SK-N-SH (cell line): ENCODE results near the gene SYNJ2. TPM values are rescaled to one million over a fixed set of nuclear protein-coding genes. Genes with fewer than 3 reads are reported as not detected.

Experiments used
- CTCF ChIA-PET: fragments of 300-600, 350-600 bp; formaldehyde crosslinking; extraction: SDS; loops from one replicate; lab custom pipeline; 2021; lab: Yijun Ruan, JAX
- POLR2A ChIA-PET: fragments of 350-600 bp; sonication (Branson Sonifier 250); formaldehyde crosslinking; extraction: SDS; loops from one replicate; lab custom pipeline; 2020; ENCODE audit warnings: antibody characterized with exemption, inconsistent platforms; lab: Yijun Ruan, JAX
- DNase-seq: peaks from one replicate; pipeline ENCODE4 v3.0.0; 2012
- H2AFZ ChIP-seq: fragments of 200-600 bp; sonication (generic); 2 replicates; pipeline ENCODE4 v1.8.1; 2016; ENCODE audit warnings: antibody characterized with exemption, mild to moderate bottlenecking, low read depth
- H3F3A ChIP-seq: fragments of 200-600 bp; sonication (generic); replicated peaks from 2 replicates; pipeline ENCODE3; 2016; ENCODE audit warnings: antibody characterized with exemption, mild to moderate bottlenecking; ENCODE audit not compliant: insufficient read depth
- H3K27ac ChIP-seq, 2 experiments: fragments of 200-500 bp in 1 of 2; fragments of 200-600 bp in 1 of 2; sonication (Bioruptor generic) in 1 of 2; sonication (generic), shearing (Covaris generic) in 1 of 2; 2 replicates each; pipeline versions ENCODE4 v1.5.1 to v1.6.1; 2014 to 2016; ENCODE audit warnings: low read depth in 2 of 2, inconsistent platforms in 1 of 2, low read length in 1 of 2, mild to moderate bottlenecking in 1 of 2, mixed read lengths in 1 of 2
- H3K27me3 ChIP-seq: fragments of 200-600 bp; sonication (generic), shearing (Covaris generic); 2 replicates; pipeline ENCODE4 v1.6.1; 2016; ENCODE audit warnings: mixed run types; ENCODE audit not compliant: insufficient read depth
- H3K36me3 ChIP-seq, 2 experiments: fragments of 200-500 bp in 1 of 2; fragments of 200-600 bp in 1 of 2; sonication (Bioruptor generic) in 1 of 2; sonication (generic) in 1 of 2; replicated peaks in 1 of 2; 2 replicates each; pipeline versions ENCODE3 to v1.5.1; 2014 to 2016; ENCODE audit warnings: low read length in 1 of 2, mild to moderate bottlenecking in 1 of 2; ENCODE audit not compliant: insufficient read depth in 2 of 2, control insufficient read depth in 1 of 2
- H3K4me1 ChIP-seq, 2 experiments: fragments of 200-500 bp in 1 of 2; fragments of 200-600 bp in 1 of 2; sonication (Bioruptor generic) in 1 of 2; sonication (generic), shearing (Covaris generic) in 1 of 2; 2 replicates each; pipeline versions ENCODE4 v1.5.1 to v1.6.1; 2014 to 2016; ENCODE audit warnings: low read depth in 1 of 2, low read length in 1 of 2, mixed run types in 1 of 2; ENCODE audit not compliant: insufficient read depth in 2 of 2, control insufficient read depth in 1 of 2
- H3K4me2 ChIP-seq: fragments of 200-600 bp; sonication (generic), shearing (Covaris generic); 2 replicates; pipeline ENCODE4 v1.6.1; 2017; ENCODE audit warnings: mixed run types
- H3K4me3 ChIP-seq, 2 experiments: fragments of 200-500 bp in 1 of 2; fragments of 200-600 bp in 1 of 2; sonication (Bioruptor generic) in 1 of 2; sonication (generic), shearing (Covaris generic) in 1 of 2; 2 replicates each; pipeline versions ENCODE4 v1.5.1 to v1.8.1; 2014 to 2016; ENCODE audit warnings: low read depth in 2 of 2, inconsistent platforms in 1 of 2, low read length in 1 of 2, mild to moderate bottlenecking in 1 of 2, mixed read lengths in 1 of 2, moderate library complexity in 1 of 2
- H3K79me2 ChIP-seq: fragments of 200-600 bp; sonication (generic); 2 replicates; pipeline ENCODE4 v1.8.1; 2017; ENCODE audit warnings: mild to moderate bottlenecking; ENCODE audit not compliant: insufficient read depth
- H3K9ac ChIP-seq: fragments of 200-600 bp; sonication (generic); 2 replicates; pipeline ENCODE4 v1.6.1; 2017; ENCODE audit warnings: mixed run types
- H3K9me2 ChIP-seq: fragments of 200-600 bp; sonication (generic); 2 replicates; pipeline ENCODE4 v1.6.1; 2017; ENCODE audit warnings: mixed run types
- H3K9me3 ChIP-seq: fragments of 200-600 bp; sonication (generic); 2 replicates; pipeline ENCODE4 v1.6.1; 2017; ENCODE audit warnings: mixed run types, mild to moderate bottlenecking, moderate library complexity
- H4K20me1 ChIP-seq: fragments of 200-600 bp; sonication (generic); 2 replicates; pipeline ENCODE4 v1.6.1; 2017; ENCODE audit warnings: mild to moderate bottlenecking, mixed run types; ENCODE audit not compliant: insufficient read depth
- CHD2 ChIP-seq: fragments of 150-350 bp; IDR thresholded peaks from 2 replicates; pipeline ENCODE4 v1.6.1; 2018; ENCODE audit warnings: low read length; ENCODE audit not compliant: partially characterized antibody
- EP300 ChIP-seq, 2 experiments: IDR thresholded peaks; 2 replicates each; pipeline versions ENCODE4 v1.4.0 to v1.6.1; 2012; ENCODE audit warnings: borderline replicate concordance in 1 of 2, low read depth in 1 of 2, low read length in 1 of 2
- GATA2 ChIP-seq: sonication (generic); formaldehyde crosslinking; IDR thresholded peaks from 2 replicates; pipeline ENCODE4 v1.5.0; 2020; ENCODE audit warnings: mild to moderate bottlenecking, missing genetic modification reagents
- MEF2A ChIP-seq: IDR thresholded peaks from 2 replicates; pipeline ENCODE4 v1.4.0; 2012; ENCODE audit warnings: low read depth, borderline replicate concordance
- NRF1 ChIP-seq: IDR thresholded peaks from 2 replicates; pipeline ENCODE4 v1.6.1; 2012; ENCODE audit warnings: low read depth, mild to moderate bottlenecking, low read length
- POLR2AphosphoS5 ChIP-seq: IDR thresholded peaks from 2 replicates; pipeline ENCODE4 v1.6.1; 2012; ENCODE audit warnings: low read depth, low read length
- RXRA ChIP-seq: IDR thresholded peaks from 2 replicates; pipeline ENCODE4 v1.4.0; 2012; ENCODE audit warnings: low read depth, mild to moderate bottlenecking, borderline replicate concordance
- SMC3 ChIP-seq: IDR thresholded peaks from 2 replicates; pipeline ENCODE4 v1.6.1; 2012; ENCODE audit warnings: low read depth, low read length, improper control_type of control experiment
- TEAD4 ChIP-seq: IDR thresholded peaks from 2 replicates; pipeline ENCODE4 v1.4.0; 2012; ENCODE audit warnings: mild to moderate bottlenecking, borderline replicate concordance; ENCODE audit not compliant: insufficient read depth
- USF1 ChIP-seq: IDR thresholded peaks from 2 replicates; pipeline ENCODE4 v1.4.0; 2012; ENCODE audit warnings: low read depth, borderline replicate concordance
- USF2 ChIP-seq: fragments of 150-350 bp; IDR thresholded peaks from 2 replicates; pipeline ENCODE4 v1.6.1; 2017; ENCODE audit warnings: antibody characterized with exemption, low read length, low read depth, borderline replicate concordance
- ZBTB33 ChIP-seq: IDR thresholded peaks from 2 replicates; pipeline ENCODE4 v1.4.0; 2012; ENCODE audit warnings: low read depth, borderline replicate concordance
- WGBS: methylation state at CpG from one replicate; pipeline ENCODE4 v1.1.6; 2017; ENCODE audit warnings: low lambda C conversion rate; 5-methylcytosine and 5-hydroxymethylcytosine counted together
- polyA plus RNA-seq, 3 experiments: library from polyadenylated mRNA; depleted of rRNA; stranded (reverse); fragments of >200 nt; gene quantifications; 2 replicates each; pipeline ENCODE4 v1.2.3, GENCODE V29; 2012
- TF ChIP-seq, protein P1 (sequence below): IDR thresholded peaks from 2 replicates; pipeline ENCODE4 v1.6.1; 2012; ENCODE audit warnings: mild to moderate bottlenecking, low read depth, low read length, moderate library complexity
- TF ChIP-seq, protein P2 (sequence below): fragments of 150-350 bp; IDR thresholded peaks from 2 replicates; pipeline ENCODE4 v1.6.1; 2016; ENCODE audit warnings: mild to moderate bottlenecking, low read depth, low read length
- TF ChIP-seq, protein P3 (sequence below): IDR thresholded peaks from 2 replicates; pipeline ENCODE4 v1.4.0; 2012; ENCODE audit warnings: low read depth

SYNJ2 gene
- polyA plus RNA-seq, 1 of the 3 experiments (the other 2 are of a cell fraction): 40.0 TPM

GRCh38 chr6:157944983-157945931 is 36.4 kb upstream of the SYNJ2 start:
- peaks cover 8% of the 10 kb centered on the region for H3F3A ChIP-seq
- H4K20me1 ChIP-seq: no peaks in the 10 kb centered on the region
- no peaks in the 10 kb centered on the region for H3K9me2 ChIP-seq
- H3K4me3 ChIP-seq: no peak overlapping the region
- 91% methylated on average over 14 of the region's 14 CpGs for WGBS
- TF ChIP-seq POLR2AphosphoS5: no peak
- no peak for TF ChIP-seq TEAD4
- no peak for TF ChIP-seq USF2
- TF ChIP-seq GATA2 (CRISPR knock-in tag): no peak
- no peak for TF ChIP-seq SMC3
- TF ChIP-seq, protein P1, sequence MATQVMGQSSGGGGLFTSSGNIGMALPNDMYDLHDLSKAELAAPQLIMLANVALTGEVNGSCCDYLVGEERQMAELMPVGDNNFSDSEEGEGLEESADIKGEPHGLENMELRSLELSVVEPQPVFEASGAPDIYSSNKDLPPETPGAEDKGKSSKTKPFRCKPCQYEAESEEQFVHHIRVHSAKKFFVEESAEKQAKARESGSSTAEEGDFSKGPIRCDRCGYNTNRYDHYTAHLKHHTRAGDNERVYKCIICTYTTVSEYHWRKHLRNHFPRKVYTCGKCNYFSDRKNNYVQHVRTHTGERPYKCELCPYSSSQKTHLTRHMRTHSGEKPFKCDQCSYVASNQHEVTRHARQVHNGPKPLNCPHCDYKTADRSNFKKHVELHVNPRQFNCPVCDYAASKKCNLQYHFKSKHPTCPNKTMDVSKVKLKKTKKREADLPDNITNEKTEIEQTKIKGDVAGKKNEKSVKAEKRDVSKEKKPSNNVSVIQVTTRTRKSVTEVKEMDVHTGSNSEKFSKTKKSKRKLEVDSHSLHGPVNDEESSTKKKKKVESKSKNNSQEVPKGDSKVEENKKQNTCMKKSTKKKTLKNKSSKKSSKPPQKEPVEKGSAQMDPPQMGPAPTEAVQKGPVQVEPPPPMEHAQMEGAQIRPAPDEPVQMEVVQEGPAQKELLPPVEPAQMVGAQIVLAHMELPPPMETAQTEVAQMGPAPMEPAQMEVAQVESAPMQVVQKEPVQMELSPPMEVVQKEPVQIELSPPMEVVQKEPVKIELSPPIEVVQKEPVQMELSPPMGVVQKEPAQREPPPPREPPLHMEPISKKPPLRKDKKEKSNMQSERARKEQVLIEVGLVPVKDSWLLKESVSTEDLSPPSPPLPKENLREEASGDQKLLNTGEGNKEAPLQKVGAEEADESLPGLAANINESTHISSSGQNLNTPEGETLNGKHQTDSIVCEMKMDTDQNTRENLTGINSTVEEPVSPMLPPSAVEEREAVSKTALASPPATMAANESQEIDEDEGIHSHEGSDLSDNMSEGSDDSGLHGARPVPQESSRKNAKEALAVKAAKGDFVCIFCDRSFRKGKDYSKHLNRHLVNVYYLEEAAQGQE: no peak
- no peak for TF ChIP-seq ZBTB33
- no peak for TF ChIP-seq USF1
- TF ChIP-seq EP300 (IDR thresholded peaks at IDR 0.05; ENCODE audit: borderline replicate concordance in 1 of 2, low read depth in 1 of 2, low read length in 1 of 2): no peak
- TF ChIP-seq RXRA: no peak
- no peak for TF ChIP-seq MEF2A
- TF ChIP-seq, protein P2, sequence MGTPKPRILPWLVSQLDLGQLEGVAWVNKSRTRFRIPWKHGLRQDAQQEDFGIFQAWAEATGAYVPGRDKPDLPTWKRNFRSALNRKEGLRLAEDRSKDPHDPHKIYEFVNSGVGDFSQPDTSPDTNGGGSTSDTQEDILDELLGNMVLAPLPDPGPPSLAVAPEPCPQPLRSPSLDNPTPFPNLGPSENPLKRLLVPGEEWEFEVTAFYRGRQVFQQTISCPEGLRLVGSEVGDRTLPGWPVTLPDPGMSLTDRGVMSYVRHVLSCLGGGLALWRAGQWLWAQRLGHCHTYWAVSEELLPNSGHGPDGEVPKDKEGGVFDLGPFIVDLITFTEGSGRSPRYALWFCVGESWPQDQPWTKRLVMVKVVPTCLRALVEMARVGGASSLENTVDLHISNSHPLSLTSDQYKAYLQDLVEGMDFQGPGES: no peak
- TF ChIP-seq NRF1: no peak
- no peak for TF ChIP-seq CHD2
- TF ChIP-seq, protein P3, sequence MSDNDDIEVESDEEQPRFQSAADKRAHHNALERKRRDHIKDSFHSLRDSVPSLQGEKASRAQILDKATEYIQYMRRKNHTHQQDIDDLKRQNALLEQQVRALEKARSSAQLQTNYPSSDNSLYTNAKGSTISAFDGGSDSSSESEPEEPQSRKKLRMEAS: no peak
- H3K79me2 ChIP-seq: no peaks in the 10 kb centered on the region
- H3K27me3 ChIP-seq: no peaks in the 10 kb centered on the region
- H3K36me3 ChIP-seq: peaks cover 50 to 51% of the 10 kb centered on the region in 2 experiments
- ChIA-PET CTCF (interaction anchor here (1.6 to 2.7 kb wide), 2 partner anchors 9 to 188 kb away, joined by 9 to 14 read pairs; no protein-coding TSS in a partner anchor), POLR2A (no interaction called here)
- H3K9me3 ChIP-seq: peaks cover 16% of the 10 kb centered on the region; the same call in 1 of the 2 replicates
- H3K27ac ChIP-seq: no peak overlapping the region
- no peaks in the 10 kb centered on the region for H3K4me1 ChIP-seq
- no peak for DNase-seq
- H3K9ac ChIP-seq: no peak overlapping the region
- no peak overlapping the region for H2AFZ ChIP-seq
- no peak overlapping the region for H3K4me2 ChIP-seq
